Neutrophil (primary cell): ENCODE results near the gene OGFOD3.
A peak's percentile ranks its signal among the peaks of the same experiment; 100 is the strongest.

Experiments
- H3K27ac ChIP-seq: fragments of 200-600 bp; sonication (generic); 2 replicates; pipeline ENCODE4 v1.5.1; 2016; ENCODE audit warnings: mild to moderate bottlenecking, moderate library complexity
- H3K27me3 ChIP-seq: fragments of 200-600 bp; sonication (generic); 2 replicates; pipeline ENCODE4 v1.6.0; 2016; ENCODE audit warnings: mild to moderate bottlenecking
- H3K36me3 ChIP-seq: fragments of 200-600 bp; sonication (generic); 2 replicates; pipeline ENCODE4 v1.5.1; 2017
- H3K4me1 ChIP-seq, 2 experiments: fragments of 200-600 bp in 1 of 2; sonication (generic) in 1 of 2; 1 replicate in 1 of 2; 2 replicates in 1 of 2; pipeline versions ENCODE4 v1.5.1 to v1.6.1; 2013 to 2016; ENCODE audit warnings: low read depth in 1 of 2, low read length in 1 of 2, mild to moderate bottlenecking in 1 of 2, moderate library complexity in 1 of 2; ENCODE audit not compliant: control insufficient read depth in 1 of 2, insufficient read depth in 1 of 2
- H3K4me3 ChIP-seq, 2 experiments: fragments of 200-600 bp in 1 of 2; sonication (generic) in 1 of 2; 1 replicate in 1 of 2; 2 replicates in 1 of 2; pipeline ENCODE4 v1.5.1; 2013 to 2016; ENCODE audit warnings: low read depth in 1 of 2, low read length in 1 of 2, mild to moderate bottlenecking in 1 of 2, moderate library complexity in 1 of 2
- H3K9me3 ChIP-seq: fragments of 200-600 bp; sonication (generic); 2 replicates; pipeline ENCODE4 v1.5.1; 2016
- TF ChIP-seq, protein P1 (sequence below): fragments of 200-600 bp; sonication (generic); IDR thresholded peaks from 2 replicates; pipeline ENCODE4 v1.5.1; 2016; ENCODE audit warnings: antibody characterized with exemption

OGFOD3 gene

DNA sequence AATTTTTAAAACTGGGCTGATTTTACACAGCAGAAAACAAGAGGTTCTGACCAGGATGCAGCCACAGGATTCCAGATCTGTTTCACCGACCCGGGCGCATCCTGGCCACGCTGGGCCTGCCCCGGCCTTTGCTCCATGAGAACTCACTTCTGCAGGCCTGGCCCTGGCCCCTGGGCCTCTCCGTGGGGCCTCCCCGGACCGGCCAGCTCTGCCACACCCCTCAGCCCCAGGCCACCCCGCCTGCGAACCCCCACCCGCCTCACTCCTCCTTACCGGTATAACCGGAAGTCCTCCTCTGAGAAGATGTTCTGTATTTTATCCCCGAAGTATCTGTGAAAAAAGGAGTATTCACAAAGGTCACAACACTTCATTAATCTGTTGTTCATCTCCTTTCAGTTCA lies 13.3 kb downstream of the OGFOD3 start:
- H3K27ac ChIP-seq: peak overlapping the region; percentile 29
- no peak overlapping the region for H3K4me3 ChIP-seq
- TF ChIP-seq, protein P1, sequence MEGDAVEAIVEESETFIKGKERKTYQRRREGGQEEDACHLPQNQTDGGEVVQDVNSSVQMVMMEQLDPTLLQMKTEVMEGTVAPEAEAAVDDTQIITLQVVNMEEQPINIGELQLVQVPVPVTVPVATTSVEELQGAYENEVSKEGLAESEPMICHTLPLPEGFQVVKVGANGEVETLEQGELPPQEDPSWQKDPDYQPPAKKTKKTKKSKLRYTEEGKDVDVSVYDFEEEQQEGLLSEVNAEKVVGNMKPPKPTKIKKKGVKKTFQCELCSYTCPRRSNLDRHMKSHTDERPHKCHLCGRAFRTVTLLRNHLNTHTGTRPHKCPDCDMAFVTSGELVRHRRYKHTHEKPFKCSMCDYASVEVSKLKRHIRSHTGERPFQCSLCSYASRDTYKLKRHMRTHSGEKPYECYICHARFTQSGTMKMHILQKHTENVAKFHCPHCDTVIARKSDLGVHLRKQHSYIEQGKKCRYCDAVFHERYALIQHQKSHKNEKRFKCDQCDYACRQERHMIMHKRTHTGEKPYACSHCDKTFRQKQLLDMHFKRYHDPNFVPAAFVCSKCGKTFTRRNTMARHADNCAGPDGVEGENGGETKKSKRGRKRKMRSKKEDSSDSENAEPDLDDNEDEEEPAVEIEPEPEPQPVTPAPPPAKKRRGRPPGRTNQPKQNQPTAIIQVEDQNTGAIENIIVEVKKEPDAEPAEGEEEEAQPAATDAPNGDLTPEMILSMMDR: no peak
- H3K36me3 ChIP-seq: no peaks in the 10 kb centered on the region
- H3K4me1 ChIP-seq: peaks cover 34 to 47% of the 10 kb centered on the region in 2 experiments
- H3K9me3 ChIP-seq: no peaks in the 10 kb centered on the region
- no peaks in the 10 kb centered on the region for H3K27me3 ChIP-seq

DNA sequence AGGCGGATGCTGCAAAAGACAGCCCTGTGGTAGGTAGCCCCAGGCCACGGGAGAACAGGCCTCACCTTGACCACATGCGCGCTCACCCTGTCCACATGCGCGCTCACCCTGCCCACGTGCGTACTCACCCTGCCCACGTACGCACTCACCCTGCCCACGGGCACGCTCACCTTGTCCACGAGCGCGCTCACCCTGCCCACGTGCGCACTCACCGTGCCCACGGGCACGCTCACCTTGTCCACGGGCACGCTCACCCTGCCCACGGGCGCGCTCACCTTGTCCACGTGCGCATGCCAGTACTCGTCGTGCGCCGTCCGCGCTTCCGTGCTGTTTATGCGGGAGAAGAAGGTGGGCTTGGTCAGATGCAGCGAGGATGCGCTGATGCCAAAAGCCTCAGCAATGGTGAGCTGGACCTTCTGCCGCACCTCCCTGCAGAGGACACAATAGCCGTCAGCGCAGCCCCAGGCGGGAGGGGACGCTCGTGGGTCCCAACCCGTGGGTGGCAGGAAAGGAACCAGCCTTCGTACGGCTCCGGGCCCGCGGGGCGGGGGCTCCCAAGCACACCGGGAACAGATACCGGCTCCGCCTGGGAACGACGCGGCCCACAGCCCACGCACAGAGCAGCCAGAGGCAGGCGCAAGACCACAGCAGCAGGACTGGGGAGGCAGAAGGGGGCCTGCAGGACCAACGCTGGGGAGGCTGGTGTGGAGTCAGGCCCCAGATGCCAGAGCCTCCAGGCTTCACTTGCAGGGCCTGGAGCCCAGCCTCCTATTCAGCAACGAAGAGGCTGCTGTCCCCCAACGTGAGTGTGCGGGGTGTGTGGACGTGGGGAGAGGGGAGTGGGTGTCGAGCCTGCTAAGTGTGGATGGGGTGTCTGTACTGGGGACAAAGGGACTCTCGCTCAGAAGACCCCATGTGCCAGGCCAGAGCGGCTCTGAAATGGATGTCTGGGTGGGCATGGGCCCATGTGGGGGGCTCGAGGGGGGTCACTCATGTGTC lies 14.4 kb downstream of the OGFOD3 start:
- H3K36me3 ChIP-seq: no peaks in the 10 kb centered on the region
- H3K27ac ChIP-seq: no peak overlapping the region
- H3K4me3 ChIP-seq: no peak overlapping the region
- TF ChIP-seq, protein P1: no peak
- peaks cover 41 to 57% of the 10 kb centered on the region in 2 experiments for H3K4me1 ChIP-seq
- no peaks in the 10 kb centered on the region for H3K9me3 ChIP-seq
- no peaks in the 10 kb centered on the region for H3K27me3 ChIP-seq

DNA sequence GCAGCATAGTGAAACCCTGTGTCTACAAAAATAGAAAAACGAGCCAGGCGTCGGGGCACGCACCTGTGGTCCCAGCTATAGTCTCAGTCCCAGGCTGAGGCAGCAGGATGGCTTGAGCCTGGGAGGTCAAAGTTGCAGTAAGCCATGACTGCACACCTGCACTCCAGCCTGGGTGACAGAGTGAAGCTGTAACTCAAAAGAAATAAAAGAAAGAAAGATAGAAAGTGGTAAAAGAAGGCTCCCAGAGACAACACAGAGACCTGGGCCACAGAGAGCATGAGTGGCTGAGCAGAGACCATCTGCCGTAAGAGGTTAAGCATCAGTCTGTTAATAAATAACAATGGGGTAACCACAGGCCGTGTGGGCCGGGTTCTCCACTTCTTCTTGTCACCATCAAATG lies 15.5 kb downstream of the OGFOD3 start:
- Histone ChIP-seq H3K36me3 (no peaks in the 10 kb centered on the region), H3K9me3 (no peaks in the 10 kb centered on the region), H3K27ac (no peak overlapping the region), H3K27me3 (no peaks in the 10 kb centered on the region), H3K4me3 (no peak overlapping the region), H3K4me1 (peaks cover 41 to 57% of the 10 kb centered on the region in 2 experiments)
- TF ChIP-seq, protein P1: no peak

DNA sequence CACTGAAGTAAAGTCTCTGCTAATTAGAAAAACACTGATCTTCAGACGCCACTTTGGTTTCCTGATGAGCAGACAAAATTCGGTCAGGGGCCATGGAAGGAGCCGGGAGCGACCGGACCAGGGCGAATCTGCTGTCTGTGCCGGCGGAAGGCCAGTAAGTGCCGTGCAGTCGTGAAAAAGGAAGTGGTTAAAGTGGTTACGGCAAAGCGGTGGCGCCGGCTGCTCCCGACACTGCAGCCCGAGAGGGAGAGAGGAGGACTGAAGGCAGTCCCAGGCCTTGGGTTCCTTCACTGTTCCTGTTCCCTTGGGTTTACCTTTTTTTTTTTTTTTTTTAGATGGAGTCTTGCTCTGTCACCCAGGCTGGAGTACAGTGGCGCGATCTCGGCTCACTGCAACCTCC lies 17.6 kb downstream of the OGFOD3 start:
- Histone ChIP-seq H3K4me3 (peak overlapping the region; percentile 47 to 48), H3K27ac (peak overlapping the region; percentile 75), H3K27me3 (no peaks in the 10 kb centered on the region), H3K4me1 (peaks cover 41 to 57% of the 10 kb centered on the region in 2 experiments), H3K9me3 (no peaks in the 10 kb centered on the region), H3K36me3 (no peaks in the 10 kb centered on the region)
- TF ChIP-seq, protein P1: no peak

DNA sequence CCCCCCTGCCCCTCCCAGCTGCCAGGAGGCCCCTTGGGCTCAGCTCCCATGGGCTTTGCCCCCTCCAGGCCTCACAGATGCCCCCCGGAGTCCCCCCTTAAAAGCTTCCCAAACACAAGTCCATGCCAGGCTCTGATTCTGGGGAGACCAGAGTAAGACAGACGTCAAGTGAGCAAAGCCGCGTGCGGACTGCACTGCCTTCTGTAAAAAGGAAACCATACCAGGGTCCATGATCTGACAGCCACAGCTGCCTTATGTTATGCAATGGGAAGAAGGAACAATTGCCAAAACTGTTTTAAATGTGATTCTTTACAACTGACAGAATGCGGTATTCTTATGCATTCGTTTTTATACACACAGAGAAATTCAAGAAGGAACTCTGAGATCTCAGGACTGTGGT lies 18.2 kb downstream of the OGFOD3 start:
- Histone ChIP-seq H3K4me1 (peaks cover 41 to 54% of the 10 kb centered on the region in 2 experiments), H3K27ac (peak overlapping the region; percentile 75), H3K27me3 (no peaks in the 10 kb centered on the region), H3K9me3 (no peaks in the 10 kb centered on the region), H3K4me3 (peak overlapping the region; percentile 12 to 47), H3K36me3 (no peaks in the 10 kb centered on the region)
- TF ChIP-seq, protein P1: no peak
